ENCODE measurements around the gene GPR153. TPM values are rescaled to one million over a fixed set of nuclear protein-coding genes. Genes with fewer than 3 reads are reported as not detected.

The GPR153 gene
- total RNA-seq, 1 experiment from 2014 or later = 61.3 TPM

DNA sequence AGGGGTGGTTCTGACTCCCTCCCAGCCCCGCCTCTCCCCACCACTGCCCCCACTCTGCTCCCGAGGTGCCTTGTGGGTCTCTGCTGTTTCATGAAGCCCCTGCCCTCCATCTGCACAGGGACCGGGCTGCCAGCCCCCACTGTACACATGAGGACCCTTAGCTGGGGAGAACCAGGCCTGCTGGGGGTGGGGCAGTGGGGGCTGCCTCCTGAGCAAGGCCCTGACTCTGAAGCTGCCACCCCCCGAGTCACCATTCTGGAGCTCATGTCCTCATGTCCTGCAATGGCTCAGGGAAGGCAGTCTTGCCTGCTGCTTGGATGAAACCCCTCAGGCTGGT lies 8.6 kb downstream of the GPR153 start:
- H3K36me3 ChIP-seq = peaks cover 16% of the 10 kb centered on the region
- H3K4me1 ChIP-seq = no peaks in the 10 kb centered on the region
- no peak for DNase-seq
- H3K9me3 ChIP-seq (replicated peaks) = no peaks in the 10 kb centered on the region
- H3K4me3 ChIP-seq = no peak overlapping the region
- no peak overlapping the region for H3K27ac ChIP-seq
- no peaks in the 10 kb centered on the region for H3K27me3 ChIP-seq

DNA sequence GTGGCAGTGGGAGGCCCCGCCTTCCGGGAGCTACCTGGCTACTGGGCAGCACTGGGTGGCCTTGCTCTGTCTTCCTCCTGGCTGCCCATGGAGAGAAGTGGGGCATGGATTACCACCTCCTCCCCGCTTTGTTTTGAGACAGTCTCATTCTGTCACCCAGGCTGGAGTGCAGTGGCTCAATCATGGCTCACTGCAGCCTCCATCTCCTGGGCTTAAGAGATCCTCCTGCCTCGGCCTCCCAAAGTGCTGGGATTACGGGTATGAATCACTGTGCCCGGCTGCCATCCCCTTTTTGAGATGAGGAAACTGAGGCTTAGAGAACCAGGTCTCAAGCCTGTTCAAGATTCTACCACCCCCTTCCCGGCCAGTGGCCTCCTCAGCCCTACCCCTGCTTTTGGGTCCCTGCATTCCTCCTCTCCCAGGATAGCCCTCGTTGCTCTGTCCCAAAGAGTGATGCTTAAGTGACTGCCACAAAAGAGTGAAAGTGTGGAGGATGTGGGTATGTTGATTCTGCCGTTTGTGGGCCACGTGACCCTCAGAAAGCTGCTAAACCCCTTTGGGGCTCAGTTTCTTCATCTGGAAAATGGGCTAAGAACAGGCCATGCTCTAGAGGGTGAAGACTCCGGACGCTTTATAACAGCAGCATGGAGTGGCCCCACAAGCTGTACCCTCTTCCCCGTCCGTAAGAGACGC lies 9.1 kb downstream of the GPR153 start:
- Histone ChIP-seq H3K4me1 (peaks cover 4% of the 10 kb centered on the region), H3K36me3 (peaks cover 16% of the 10 kb centered on the region), H3K27me3 (no peaks in the 10 kb centered on the region), H3K9me3 (replicated peaks) (no peaks in the 10 kb centered on the region), H3K4me3 (no peak overlapping the region), H3K27ac (no peak overlapping the region)
- DNase-seq = no peak

GRCh38 chr1:6251233-6251632 lies 9.7 kb downstream of the GPR153 start:
- H3K36me3 ChIP-seq = peaks cover 16% of the 10 kb centered on the region
- peak in 1 of 2 experiments; percentile 4 for DNase-seq
- H3K9me3 ChIP-seq (replicated peaks) = no peaks in the 10 kb centered on the region
- no peaks in the 10 kb centered on the region for H3K27me3 ChIP-seq
- H3K4me3 ChIP-seq = no peak overlapping the region
- H3K4me1 ChIP-seq = peaks cover 4% of the 10 kb centered on the region
- no peak overlapping the region for H3K27ac ChIP-seq

- Histone ChIP-seq H3K27me3 (no peaks in the 10 kb centered on the region), H3K27ac (no peak overlapping the region), H3K36me3 (peaks cover 16% of the 10 kb centered on the region), H3K4me1 (peaks cover 4% of the 10 kb centered on the region), H3K9me3 (replicated peaks) (no peaks in the 10 kb centered on the region), H3K4me3 (no peak overlapping the region)
- no peak for DNase-seq
These were observed 10.9 kb downstream of the GPR153 start for GRCh38 chr1:6249739-6250689.

DNA sequence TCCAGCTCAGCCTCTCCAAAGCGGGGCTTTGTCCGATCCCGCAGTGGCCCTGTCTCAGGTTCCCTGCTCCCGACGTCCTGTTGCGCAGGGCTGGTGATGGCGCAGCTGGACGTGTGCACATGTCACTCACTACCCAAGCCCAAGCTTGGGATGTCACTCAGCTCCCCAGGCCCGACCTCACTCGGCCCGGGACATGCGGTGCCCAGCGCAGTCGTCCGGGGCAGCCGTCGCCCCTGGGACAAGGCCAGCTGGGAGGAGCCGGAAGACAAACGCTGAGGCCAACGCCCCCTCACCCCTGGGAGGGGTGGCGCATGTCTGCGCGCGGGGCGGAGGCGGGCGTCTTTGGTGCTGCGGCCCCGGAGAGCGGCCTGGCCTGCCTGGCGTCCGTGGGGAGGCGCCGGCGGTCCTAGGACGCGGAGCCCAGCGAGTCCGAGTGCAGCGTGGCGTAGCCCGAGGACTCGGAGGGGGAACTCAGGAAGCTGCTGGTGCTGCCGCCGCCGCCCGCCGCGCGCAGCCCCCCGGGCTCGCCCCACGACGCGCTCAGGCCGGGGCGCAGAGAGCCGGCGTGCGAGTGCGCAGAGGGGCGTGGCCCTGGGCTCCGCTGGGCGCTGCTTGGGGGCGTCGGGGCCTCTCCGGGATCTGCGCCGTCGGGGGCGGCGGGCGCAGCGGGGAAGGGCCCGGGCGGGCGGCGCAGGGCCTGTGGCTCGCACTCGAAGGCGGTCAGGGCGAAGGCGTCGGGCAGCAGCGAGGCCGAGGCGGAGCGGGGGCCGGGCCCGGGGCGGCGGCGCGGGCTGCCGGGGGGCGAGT lies 11.8 kb downstream of the GPR153 start:
- peaks cover 11% of the 10 kb centered on the region for H3K36me3 ChIP-seq
- no peaks in the 10 kb centered on the region for H3K27me3 ChIP-seq
- H3K4me3 ChIP-seq = no peak overlapping the region
- DNase-seq = no peak
- H3K27ac ChIP-seq = no peak overlapping the region
- H3K4me1 ChIP-seq = peaks cover 4% of the 10 kb centered on the region
- H3K9me3 ChIP-seq (replicated peaks) = no peaks in the 10 kb centered on the region

- DNase-seq = no peak
- H3K4me1 ChIP-seq = peaks cover 4% of the 10 kb centered on the region
These were observed 12.6 kb downstream of the GPR153 start for GRCh38 chr1:6248161-6248776.

GRCh38 chr1:6247651-6248050 lies 13.2 kb downstream of the GPR153 start:
- DNase-seq = no peak
- Histone ChIP-seq H3K4me1 (peaks cover 4% of the 10 kb centered on the region), H3K27ac (no peak overlapping the region), H3K9me3 (replicated peaks) (no peaks in the 10 kb centered on the region), H3K4me3 (no peak overlapping the region), H3K36me3 (peaks cover 3% of the 10 kb centered on the region; the same call in 1 of the 2 replicates), H3K27me3 (peaks cover 7% of the 10 kb centered on the region; the same call in 1 of the 2 replicates)

More at GRCh38 chr1:6248161-6248776, 12.6 kb downstream of the GPR153 start:
- Histone ChIP-seq H3K36me3 (peaks cover 3% of the 10 kb centered on the region), H3K27ac (no peak overlapping the region), H3K4me3 (no peak overlapping the region), H3K27me3 (peaks cover 1% of the 10 kb centered on the region; the same call in 1 of the 2 replicates), H3K9me3 (replicated peaks) (no peaks in the 10 kb centered on the region)

- peak; percentile 94 to 95 for DNase-seq
- H3K4me1 ChIP-seq = peaks cover 4% of the 10 kb centered on the region
These were observed 14.1 kb downstream of the GPR153 start for GRCh38 chr1:6246497-6247467.

GRCh38 chr1:6245869-6246496 lies 14.9 kb downstream of the GPR153 start:
- no peak overlapping the region for H3K4me3 ChIP-seq

More at GRCh38 chr1:6246497-6247467, 14.1 kb downstream of the GPR153 start:
- H3K27ac ChIP-seq = no peak overlapping the region
- H3K36me3 ChIP-seq = no peaks in the 10 kb centered on the region; the same call in 1 of the 2 replicates
- no peak overlapping the region for H3K4me3 ChIP-seq
- H3K27me3 ChIP-seq = peaks cover 9% of the 10 kb centered on the region; the same call in 1 of the 2 replicates
- no peaks in the 10 kb centered on the region for H3K9me3 ChIP-seq (replicated peaks)

GRCh38 chr1:6245086-6245868 lies 15.6 kb downstream of the GPR153 start:
- DNase-seq = peak; percentile 87 to 92
- H3K4me1 ChIP-seq = peaks cover 4% of the 10 kb centered on the region
- H3K27ac ChIP-seq = no peak overlapping the region
- H3K36me3 ChIP-seq = no peaks in the 10 kb centered on the region
- H3K4me3 ChIP-seq = no peak overlapping the region
- H3K27me3 ChIP-seq = peaks cover 18% of the 10 kb centered on the region; the same call in 1 of the 2 replicates
- no peaks in the 10 kb centered on the region for H3K9me3 ChIP-seq (replicated peaks)

More at GRCh38 chr1:6245869-6246496, 14.9 kb downstream of the GPR153 start:
- H3K4me1 ChIP-seq = peaks cover 4% of the 10 kb centered on the region
- no peaks in the 10 kb centered on the region for H3K36me3 ChIP-seq
- DNase-seq = peak; percentile 46 to 48
- peaks cover 17% of the 10 kb centered on the region; the same call in 1 of the 2 replicates for H3K27me3 ChIP-seq
- no peaks in the 10 kb centered on the region for H3K9me3 ChIP-seq (replicated peaks)
- H3K27ac ChIP-seq = no peak overlapping the region

DNA sequence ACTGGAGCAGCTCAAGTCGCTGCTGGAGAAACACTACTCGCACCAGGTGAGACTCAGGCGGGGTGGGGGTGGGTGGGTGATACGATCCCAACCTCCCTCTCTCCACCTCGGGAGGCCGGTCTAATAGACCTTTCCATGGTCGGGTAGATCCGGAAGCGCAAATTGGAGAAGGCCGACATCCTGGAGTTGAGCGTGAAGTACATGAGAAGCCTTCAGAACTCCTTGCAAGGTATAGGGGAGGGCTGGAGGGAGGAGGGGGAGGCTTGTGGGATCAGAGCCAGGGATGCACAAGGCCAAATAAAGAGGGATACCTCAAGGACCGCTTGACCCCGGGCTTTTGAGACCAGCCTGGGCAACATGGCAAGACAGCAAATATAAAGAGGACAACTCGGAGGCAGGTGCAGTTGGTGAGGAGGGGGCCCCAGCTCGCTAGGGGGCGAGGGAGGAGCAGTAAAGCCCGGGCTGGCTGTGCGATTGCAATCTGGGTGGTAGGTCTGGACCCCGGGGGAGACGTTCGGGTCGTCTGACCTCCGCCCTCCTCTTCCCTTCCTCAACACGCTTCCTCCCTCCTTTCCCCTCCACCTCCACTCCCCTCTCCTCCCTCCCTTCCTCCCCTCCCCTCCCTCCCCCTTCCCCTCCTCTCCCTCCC lies 16.4 kb downstream of the GPR153 start:
- H3K4me3 ChIP-seq = no peak overlapping the region
- DNase-seq = no peak
- H3K9me3 ChIP-seq (replicated peaks) = no peaks in the 10 kb centered on the region
- H3K36me3 ChIP-seq = no peaks in the 10 kb centered on the region
- H3K27ac ChIP-seq = no peak overlapping the region
- H3K4me1 ChIP-seq = peaks cover 4% of the 10 kb centered on the region
- peaks cover 18% of the 10 kb centered on the region; the same call in 1 of the 2 replicates for H3K27me3 ChIP-seq

GRCh38 chr1:6243993-6244392 lies 16.9 kb downstream of the GPR153 start, which contains the start of gene HES3:
Gene HES3, plus strand, starts transcription at chr1:6244179. Its CDS starts 187 bp downstream, at chr1:6244366.
- no peak for DNase-seq
- Histone ChIP-seq H3K27ac (no peak within 1 kb of the TSS), H3K4me1 (peaks cover 4% of the 10 kb centered on the region), H3K9me3 (replicated peaks) (no peaks in the 10 kb centered on the region), H3K4me3 (no peak within 1 kb of the TSS), H3K36me3 (no peaks in the 10 kb centered on the region), H3K27me3 (peaks cover 18% of the 10 kb centered on the region; the same call in 1 of the 2 replicates)
